K562 (cell line): ENCODE measurements around the gene FMNL3. TPM values are rescaled to one million over a fixed set of nuclear protein-coding genes. Genes with fewer than 3 reads are reported as not detected.

Experiments used
- ATAC-seq: fragments of 200-7000 bp; cut with Tn5 transposase; 3 replicates; pipeline ENCODE4 v1.9.1; 2020; ENCODE audit warnings: moderate library complexity
- BruUV-seq: library from RNA; stranded (reverse); fragments of 400-500 nt; replicated peaks from 2 replicates; lab custom pipeline; 2021; lab: Mats Ljungman, UMichigan
- CTCF ChIA-PET: fragments of 300-600 bp; formaldehyde crosslinking; extraction: SDS; loops from one replicate; lab custom pipeline; 2021; ENCODE audit warnings: low intra/inter-chr PET ratio; lab: Yijun Ruan, JAX
- POLR2A ChIA-PET: fragments of 300-600, 350-650 bp; sonication (Branson Sonifier 250); formaldehyde crosslinking; extraction: SDS; loops from one replicate; lab custom pipeline; 2021; ENCODE audit warnings: antibody characterized with exemption, inconsistent platforms; lab: Yijun Ruan, JAX
- DNase-seq, 4 experiments: peaks; one replicate each; pipeline versions ENCODE4 v3.0.0 to v3.0.0-alpha.2; 2011 to 2018; ENCODE audit warnings: low spot score in 3 of 4, mixed read lengths in 3 of 4; ENCODE audit errors: extremely low read depth in 1 of 4
- FAIRE-seq: peaks from 2 replicates; lab custom pipeline; 2011; peaks lifted over from hg19 to GRCh38; lab: Jason Lieb, UNC
- H2AFZ ChIP-seq: 2 replicates; pipeline ENCODE4 v1.6.0; 2011; ENCODE audit warnings: low read depth, low read length, control low read depth, inconsistent platforms
- H3K27ac ChIP-seq: fragments of 200-600 bp; 3 replicates; pipeline ENCODE4 v1.8.0; 2011; ENCODE audit warnings: low read depth, mild to moderate bottlenecking, control low read depth, inconsistent platforms, low read length, moderate library complexity, mixed read lengths; ENCODE audit errors: extremely low read depth
- H3K27me3 ChIP-seq, 2 experiments: fragments of 300-600 bp in 1 of 2; 2 replicates in 1 of 2; 3 replicates in 1 of 2; pipeline versions ENCODE4 v1.6.0 to v1.8.0; 2011; ENCODE audit warnings: inconsistent platforms in 2 of 2, low read length in 2 of 2, mild to moderate bottlenecking in 1 of 2, mixed read lengths in 1 of 2, moderate library complexity in 1 of 2; ENCODE audit not compliant: control insufficient read depth in 2 of 2, insufficient read depth in 2 of 2
- H3K36me3 ChIP-seq: fragments of 300-600 bp; 3 replicates; pipeline ENCODE4 v1.8.0; 2011; ENCODE audit warnings: mild to moderate bottlenecking, low read length, inconsistent platforms; ENCODE audit not compliant: control insufficient read depth, insufficient read depth
- H3K4me1 ChIP-seq, 2 experiments: fragments of 200-600 bp in 1 of 2; replicated peaks in 1 of 2; 2 replicates in 1 of 2; 3 replicates in 1 of 2; pipeline versions ENCODE4 v1.5.1 to v1.8.0; 2011; ENCODE audit warnings: inconsistent platforms in 2 of 2, low read length in 2 of 2, mild to moderate bottlenecking in 1 of 2, mixed read lengths in 1 of 2, moderate library complexity in 1 of 2; ENCODE audit not compliant: control insufficient read depth in 2 of 2, insufficient read depth in 2 of 2
- H3K4me2 ChIP-seq: 2 replicates; pipeline ENCODE4 v1.6.1; 2011; ENCODE audit warnings: low read length, control low read depth, inconsistent platforms, mixed read lengths; ENCODE audit not compliant: insufficient read depth
- H3K4me3 ChIP-seq: fragments of 200-600 bp; sonication (generic), shearing (Covaris generic); 2 replicates; pipeline ENCODE4 v1.5.1; 2016; ENCODE audit warnings: control low read depth, inconsistent platforms
- H3K79me2 ChIP-seq: fragments of 200-600 bp; 3 replicates; pipeline ENCODE4 v1.8.0; 2011; ENCODE audit warnings: low read length, inconsistent platforms; ENCODE audit not compliant: control insufficient read depth, insufficient read depth
- H3K9ac ChIP-seq, 2 experiments: 2 replicates each; pipeline versions ENCODE4 v1.6.0 to v1.6.1; 2011; ENCODE audit warnings: low read depth in 2 of 2, low read length in 2 of 2, control low read depth in 1 of 2, inconsistent platforms in 1 of 2, mild to moderate bottlenecking in 1 of 2, mixed read lengths in 1 of 2; ENCODE audit not compliant: insufficient read depth in 1 of 2
- H3K9me1 ChIP-seq: one replicate; pipeline ENCODE4 v1.6.0; 2011; ENCODE audit warnings: inconsistent platforms, mild to moderate bottlenecking, low read length, moderate library complexity; ENCODE audit not compliant: control insufficient read depth, insufficient read depth
- H3K9me3 ChIP-seq: replicated peaks from 2 replicates; pipeline ENCODE4 v1.5.1; 2011; ENCODE audit warnings: low read depth, low read length, inconsistent platforms; ENCODE audit not compliant: control insufficient read depth, insufficient read depth
- H4K20me1 ChIP-seq: replicated peaks from 2 replicates; pipeline ENCODE4 v1.6.1; 2011; ENCODE audit warnings: low read length, inconsistent platforms, mixed read lengths; ENCODE audit not compliant: control insufficient read depth, insufficient read depth
- BCLAF1 ChIP-seq, 2 experiments: fragments of 450-650 bp in 1 of 2; IDR thresholded peaks; 2 replicates each; pipeline ENCODE4 v1.6.1; 2011 to 2017; ENCODE audit warnings: low read depth in 2 of 2, antibody characterized with exemption in 1 of 2, borderline replicate concordance in 1 of 2, low read length in 1 of 2, mild to moderate bottlenecking in 1 of 2, mixed read lengths in 1 of 2; ENCODE audit not compliant: control insufficient read depth in 1 of 2
- BRF2 ChIP-seq: IDR thresholded peaks from 3 replicates; pipeline ENCODE4 v1.6.1; 2011; ENCODE audit warnings: borderline replicate concordance, mild to moderate bottlenecking; ENCODE audit not compliant: insufficient read length, insufficient read depth
- FOXM1 ChIP-seq, 2 experiments: fragments of 450-650 bp in 1 of 2; sonication (generic) in 1 of 2; formaldehyde crosslinking in 1 of 2; IDR thresholded peaks; 2 replicates each; pipeline versions ENCODE4 v1.6.1 to v1.9.0; 2017 to 2022; ENCODE audit warnings: low read depth in 2 of 2, mild to moderate bottlenecking in 2 of 2, missing genetic modification reagents in 1 of 2, moderate library complexity in 1 of 2
- GATAD2A ChIP-seq: fragments of 450-650 bp; IDR thresholded peaks from 2 replicates; pipeline ENCODE4 v1.6.1; 2017
- MTA2 ChIP-seq: fragments of 450-650 bp; IDR thresholded peaks from 2 replicates; pipeline ENCODE4 v1.6.1; 2016; ENCODE audit warnings: low read depth
- SRSF7 ChIP-seq: fragments of 200-400 bp; formaldehyde crosslinking; optimal IDR thresholded peaks from 2 replicates; pipeline ENCODE3; 2017; ENCODE audit warnings: mild to moderate bottlenecking, low read depth, low read length
- WGBS: fragments of 100-300 bp; shearing (Covaris generic); methylation state at CpG from one replicate; pipeline ENCODE4 v1.1.6; 2016; ENCODE audit warnings: low coverage, mixed read lengths; ENCODE audit not compliant: insufficient coverage; ENCODE audit errors: missing lambda C conversion rate; 5-methylcytosine and 5-hydroxymethylcytosine counted together
- in situ Hi-C: fragments of 300-500 bp; cut with MboI; formaldehyde crosslinking; loops from 4 replicates; pipeline ENCODE4 v1.15.0; 2018; ENCODE audit warnings: inconsistent platforms, mixed read lengths
- intact Hi-C: fragments of 100-400 bp; cut with micrococcal nuclease; formaldehyde crosslinking; loops from 2 replicates; pipeline ENCODE4 v1.14.2; 2022
- polyA plus RNA-seq, 8 experiments: library from polyadenylated mRNA; depleted of rRNA in 4 of 8; stranded (reverse) in 5 of 8; unstranded in 3 of 8; fragments of >200 nt; fragmentation: Nextera tagmentation in 2 of 8; fragmentation: Illumina TruSeq in 1 of 8; extraction: Ambion mirVana in 2 of 8; extraction: Trizol in 1 of 8; gene quantifications; 2 replicates each; pipeline versions ENCODE4 v1.2.1 to v1.2.3, GENCODE V29; 2011 to 2014; ENCODE audit warnings: inconsistent platforms in 1 of 8, missing spikeins in 1 of 8
- total RNA-seq, 7 experiments: library from RNA; depleted of rRNA in 6 of 7; stranded (reverse); fragments of >200 nt in 6 of 7; fragmentation: Illumina TruSeq in 2 of 7; extraction: Trizol in 2 of 7; gene quantifications; 2 replicates each; pipeline versions ENCODE4 v1.2.1 to v1.2.3, GENCODE V29; 2011 to 2021; ENCODE audit warnings: low replicate concordance in 1 of 7

FMNL3 gene
- total and polyA plus RNA-seq, 9 of the 15 experiments (the other 6 are each of a cell fraction or from before 2014, with no cell fraction given) = 0.49 to 14.4 (median 6.8) TPM

DNA sequence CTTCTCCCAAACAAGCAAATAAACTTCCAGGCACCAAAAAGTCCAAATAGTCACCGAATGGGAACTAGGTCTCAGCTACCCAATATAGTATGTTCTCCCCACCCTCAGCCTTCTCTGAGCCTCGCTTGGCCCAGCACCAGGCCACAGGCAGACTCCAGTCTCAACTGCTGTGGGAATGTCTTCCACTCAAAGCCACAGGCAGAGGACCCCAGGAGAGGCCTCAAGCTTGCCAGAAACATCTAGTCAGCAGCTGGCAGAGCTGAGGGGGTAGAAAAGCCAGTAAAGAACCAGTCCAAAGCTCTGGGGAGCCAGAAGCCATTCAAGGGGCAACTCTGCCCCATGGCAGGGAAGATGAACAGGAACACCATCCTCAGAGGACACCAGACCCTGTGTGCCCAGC, 41.8 kb downstream of the FMNL3 start:
- ATAC-seq = no peak
- ChIA-PET POLR2A (interaction anchor here (0.6 to 1.5 kb wide), 5 partner anchors 8 to 162 kb away, joined by 3 to 4 read pairs (median 3); no protein-coding TSS in a partner anchor), CTCF (no interaction called here)
- BruUV-seq = no TSS peak
- TF ChIP-seq FOXM1 (IDR thresholded peaks at IDR 0.05; ENCODE audit: low read depth) (no peak), FOXM1 (CRISPR knock-in tag; IDR thresholded peaks at IDR 0.05; ENCODE audit: low read depth) (no peak), BCLAF1 (IDR thresholded peaks at IDR 0.05; ENCODE audit: borderline replicate concordance in 1 of 2, control insufficient read depth in 1 of 2, low read depth in 2 of 2, low read length in 1 of 2) (no peak), BRF2 (no peak), GATAD2A (no peak), MTA2 (no peak), SRSF7 (no peak)
- FAIRE-seq = no peak
- Histone ChIP-seq H3K27ac (no peak overlapping the region), H3K4me3 (no peak overlapping the region), H3K4me2 (no peak overlapping the region), H3K36me3 (peaks cover 10% of the 10 kb centered on the region; the same call in 1 of the 3 replicates), H3K27me3 (no peaks in the 10 kb centered on the region), H3K79me2 (no peaks in the 10 kb centered on the region), H3K9me3 (no peaks in the 10 kb centered on the region), H2AFZ (no peak overlapping the region), H4K20me1 (no peaks in the 10 kb centered on the region), H3K4me1 (peaks cover 13 to 26% of the 10 kb centered on the region in 2 experiments; a peak in 4 of 5 replicates), H3K9ac (no peak overlapping the region), H3K9me1 (no peaks in the 10 kb centered on the region)
- in situ Hi-C loops = no loop called here
- intact Hi-C loops = no loop called here
- DNase-seq = no peak
- 89% methylated on average over 2 of the region's 2 CpGs for WGBS
